ENCODE results near the gene RSU1.
A peak's percentile ranks its signal among the peaks of the same experiment; 100 is the strongest.

The RSU1 gene

GRCh38 chr10:16653224-16653623 lies 164.0 kb downstream of the RSU1 start:
- no peak for TF ChIP-seq CTCF (IDR thresholded peaks at IDR 0.05; ENCODE audit: insufficient read depth, low read depth, low read length, missing control alignments)
- H3K4me3 ChIP-seq (ENCODE audit: low read depth, low read length) = no peak overlapping the region
- peak; percentile 44 for DNase-seq (ENCODE audit: low read depth)

DNA sequence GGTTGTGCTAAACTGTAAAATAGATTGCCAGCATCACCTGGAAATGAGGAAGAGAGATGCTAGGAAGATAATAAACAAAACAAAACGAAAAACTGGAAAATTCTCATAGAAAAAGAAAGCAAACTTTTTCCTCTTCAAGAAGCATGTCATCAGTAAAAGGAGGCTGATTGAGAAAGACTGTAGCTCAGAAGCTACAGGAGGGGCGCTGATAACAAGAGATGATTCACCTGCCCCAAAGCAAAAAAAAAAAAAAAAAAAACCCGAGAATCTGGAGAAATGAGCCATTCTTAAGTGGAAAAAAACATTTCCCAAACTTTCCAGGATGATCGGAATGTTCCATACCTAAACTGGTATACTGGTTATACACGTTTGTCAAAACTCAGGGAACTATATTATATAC lies 165.1 kb downstream of the RSU1 start:
- TF ChIP-seq CTCF (IDR thresholded peaks at IDR 0.05; ENCODE audit: insufficient read depth, low read depth, low read length, missing control alignments) = no peak
- no peak overlapping the region for H3K4me3 ChIP-seq (ENCODE audit: low read depth, low read length)
- no peak for DNase-seq (ENCODE audit: low read depth)

DNA sequence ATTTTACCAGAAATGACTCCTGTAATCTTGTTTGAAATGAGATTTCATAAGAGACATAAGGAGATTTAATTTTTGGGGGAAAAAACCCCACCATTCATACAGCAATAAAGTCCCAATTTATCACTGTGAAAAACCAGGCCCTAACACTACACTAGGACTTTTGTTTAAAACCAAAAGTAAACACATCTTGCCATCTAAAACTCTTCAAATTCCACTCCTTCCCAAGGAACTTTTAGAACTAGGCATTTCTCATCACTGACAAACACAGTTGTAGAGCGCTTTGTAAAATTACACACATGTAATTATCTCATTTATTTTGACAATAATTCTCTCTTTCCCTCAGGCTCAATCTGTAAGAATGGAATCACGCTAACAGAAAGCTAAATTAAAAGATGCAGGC lies 167.5 kb downstream of the RSU1 start:
- H3K4me3 ChIP-seq (ENCODE audit: low read depth, low read length) = no peak overlapping the region
- DNase-seq (ENCODE audit: low read depth) = no peak
- TF ChIP-seq CTCF (IDR thresholded peaks at IDR 0.05; ENCODE audit: insufficient read depth, low read depth, low read length, missing control alignments) = no peak

DNA sequence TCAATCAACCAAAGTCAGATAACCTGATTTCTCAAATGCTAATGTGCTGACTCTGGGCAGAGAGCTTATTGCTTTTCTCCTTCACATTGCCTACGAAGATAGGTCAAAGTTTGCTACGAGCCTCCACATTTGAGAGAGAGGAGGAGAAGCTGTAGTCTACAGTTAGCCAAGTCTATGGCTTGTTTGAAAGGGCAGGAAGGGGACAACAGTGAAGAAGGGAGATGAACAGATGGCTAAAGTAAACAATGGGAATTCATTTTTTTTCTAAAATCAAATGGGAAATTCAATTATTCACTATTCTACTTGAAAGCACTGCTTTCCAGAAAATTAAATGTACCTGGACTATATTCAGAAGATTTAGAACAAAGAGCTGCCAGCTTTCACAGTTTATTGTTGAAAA lies 168.9 kb downstream of the RSU1 start:
- no peak for DNase-seq (ENCODE audit: low read depth)
- no peak overlapping the region for H3K4me3 ChIP-seq (ENCODE audit: low read depth, low read length)
- no peak for TF ChIP-seq CTCF (IDR thresholded peaks at IDR 0.05; ENCODE audit: insufficient read depth, low read depth, low read length, missing control alignments)

GRCh38 chr10:16646181-16647059 lies 170.8 kb downstream of the RSU1 start:
- H3K4me3 ChIP-seq (ENCODE audit: low read depth, low read length) = no peak overlapping the region
- peak; percentile 41 for DNase-seq (ENCODE audit: low read depth)
- no peak for TF ChIP-seq CTCF (IDR thresholded peaks at IDR 0.05; ENCODE audit: insufficient read depth, low read depth, low read length, missing control alignments)

DNA sequence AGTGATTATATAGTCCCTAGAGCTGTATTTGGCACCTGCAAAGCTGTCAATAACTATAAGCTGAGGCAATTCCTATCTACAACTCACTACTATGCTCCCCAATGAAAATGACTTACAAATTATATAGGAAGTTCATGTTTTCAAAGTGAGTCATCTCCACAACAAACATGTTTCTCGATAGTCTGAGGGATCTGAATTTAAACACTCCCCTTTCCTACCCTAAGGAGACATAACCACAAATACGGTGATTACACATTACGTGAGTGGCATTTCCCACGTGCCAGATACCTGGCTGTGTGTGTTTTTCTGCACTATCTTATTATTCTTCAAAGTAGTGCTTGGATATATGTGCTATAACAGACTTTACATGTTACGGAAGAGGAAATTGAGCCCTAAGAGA lies 173.1 kb downstream of the RSU1 start:
- H3K4me3 ChIP-seq (ENCODE audit: low read depth, low read length) = no peak overlapping the region
- TF ChIP-seq CTCF (IDR thresholded peaks at IDR 0.05; ENCODE audit: insufficient read depth, low read depth, low read length, missing control alignments) = no peak
- DNase-seq (ENCODE audit: low read depth) = no peak

DNA sequence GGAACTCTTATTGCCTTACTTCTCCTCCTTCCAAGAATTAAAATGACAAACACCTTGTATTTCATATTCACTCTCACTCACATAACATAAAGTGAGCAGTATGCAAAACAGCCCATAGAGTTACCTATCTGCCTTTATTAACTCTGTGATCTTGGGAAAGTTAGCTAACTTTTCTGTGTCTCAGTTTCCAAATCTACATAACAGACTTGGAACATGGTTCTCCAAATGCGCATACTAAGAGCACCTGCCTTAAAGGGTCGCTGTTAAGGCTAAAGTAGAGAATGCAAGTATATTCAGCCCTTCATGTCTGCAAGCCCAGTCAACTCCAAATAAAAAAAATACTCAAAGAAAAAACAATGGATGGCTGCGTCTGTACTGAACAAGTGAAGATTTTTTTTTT lies 173.7 kb downstream of the RSU1 start:
- H3K4me3 ChIP-seq (ENCODE audit: low read depth, low read length) = no peak overlapping the region
- DNase-seq (ENCODE audit: low read depth) = no peak
- TF ChIP-seq CTCF (IDR thresholded peaks at IDR 0.05; ENCODE audit: insufficient read depth, low read depth, low read length, missing control alignments) = no peak
